CD4-positive, alpha-beta T cell treated with Interferon gamma for 1 hour (primary cell): ENCODE measurements around the gene MAMDC2.
"Not testable (repeated sequence)": the region's sequence is repeated elsewhere in the genome, so short reads cannot be mapped to it uniquely, and the experiment has no call there.

ENCODE experiments used
- DNase-seq: peaks from one replicate; pipeline ENCODE4 v3.0.0-alpha.2; 2020

Gene MAMDC2

DNA sequence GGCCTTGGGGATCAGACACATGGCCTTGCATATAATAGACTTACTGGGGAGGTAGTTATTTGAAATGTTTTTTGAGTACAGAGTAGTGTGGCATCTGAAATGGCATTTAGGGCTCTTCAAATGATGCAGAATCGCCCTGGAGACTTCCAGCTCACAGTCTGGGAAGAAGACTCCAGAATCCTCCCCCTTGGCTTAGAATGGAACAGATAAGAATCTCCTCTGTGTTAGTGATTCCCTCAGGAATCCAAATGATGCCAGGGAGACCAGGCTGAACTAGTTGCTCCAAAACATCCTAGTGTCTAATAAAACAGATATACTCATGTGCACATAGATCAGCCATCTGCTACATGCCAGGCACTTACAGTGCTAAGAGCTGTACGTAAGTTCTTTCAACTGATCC, 176.6 kb downstream of the MAMDC2 start:
- no peak for DNase-seq

DNA sequence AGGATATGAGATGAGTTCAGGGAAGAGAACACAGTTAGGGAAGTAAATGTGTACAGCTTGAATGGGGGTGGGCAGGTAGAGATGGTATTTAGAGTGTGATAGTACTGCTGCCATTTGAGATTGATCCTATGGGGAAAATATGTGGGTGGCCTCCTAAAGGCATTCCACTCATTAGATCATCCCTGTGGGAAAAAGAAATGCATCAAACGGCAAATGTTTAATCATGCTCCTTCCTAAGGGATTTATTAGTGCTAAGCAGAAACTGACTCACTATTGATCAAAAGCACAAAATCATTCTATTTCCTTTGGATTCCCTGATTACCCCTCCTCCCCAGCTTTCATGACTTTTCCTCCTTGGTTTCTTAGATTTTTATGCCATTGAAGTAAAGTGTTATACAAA, 178.7 kb downstream of the MAMDC2 start:
- DNase-seq = no peak

DNA sequence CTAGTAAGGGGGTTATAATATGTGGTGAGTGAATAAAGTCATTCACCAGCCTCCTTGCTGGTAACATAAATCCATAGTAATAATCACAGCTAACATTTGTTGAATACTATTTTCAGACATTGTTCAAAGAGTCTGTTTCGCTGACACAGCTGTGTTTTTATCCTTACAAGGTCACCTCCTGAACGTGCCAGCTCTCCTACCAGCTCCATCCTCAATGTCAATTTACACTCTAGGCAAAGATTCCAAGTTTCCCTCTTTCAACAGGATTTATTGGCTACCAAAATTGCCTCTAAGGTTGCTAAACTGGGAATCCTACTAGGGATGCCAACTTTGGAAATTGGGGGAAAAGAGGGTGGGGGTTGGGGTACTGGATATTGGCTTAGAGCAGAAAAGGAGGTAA, 184.5 kb downstream of the MAMDC2 start:
- no peak for DNase-seq

DNA sequence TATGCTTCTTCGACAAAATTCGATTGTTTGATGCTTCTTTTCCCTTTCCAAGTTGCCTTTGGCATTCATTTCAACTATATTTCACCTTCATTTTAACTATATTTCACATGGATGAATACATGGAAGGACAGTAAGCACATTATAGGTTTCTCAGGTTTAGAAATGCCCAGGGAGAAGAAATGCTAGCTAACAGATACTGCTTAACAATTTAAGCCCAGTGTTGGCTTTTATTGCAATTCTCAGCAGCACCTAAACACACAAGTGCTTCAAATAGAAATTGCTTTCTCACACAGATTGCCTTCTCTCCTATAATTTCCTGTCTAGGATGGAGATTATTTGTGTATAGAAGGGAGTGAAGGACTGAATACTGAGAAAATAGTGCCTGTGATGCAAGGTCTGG, 185.0 kb downstream of the MAMDC2 start:
- no peak for DNase-seq

DNA sequence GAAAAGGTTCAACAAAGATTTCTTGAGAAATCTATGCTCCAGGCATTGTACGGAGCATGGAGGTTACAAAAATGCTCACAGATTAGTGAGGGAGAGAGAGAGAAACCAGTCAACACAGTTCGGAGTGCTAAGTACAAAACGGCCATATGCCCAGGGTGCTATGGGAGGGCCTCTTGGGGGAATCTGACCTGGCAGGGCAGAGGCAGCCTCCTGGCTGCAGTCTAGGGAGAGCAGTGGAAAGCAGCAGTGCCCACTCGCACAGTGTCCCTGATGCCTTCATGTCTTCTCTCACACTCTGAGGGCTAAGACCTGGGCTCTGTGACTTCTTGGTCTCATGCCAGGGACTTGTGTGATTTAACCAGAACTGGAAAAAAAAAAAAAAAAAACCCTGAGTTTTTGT, 185.4 kb downstream of the MAMDC2 start:
- DNase-seq = no peak

DNA sequence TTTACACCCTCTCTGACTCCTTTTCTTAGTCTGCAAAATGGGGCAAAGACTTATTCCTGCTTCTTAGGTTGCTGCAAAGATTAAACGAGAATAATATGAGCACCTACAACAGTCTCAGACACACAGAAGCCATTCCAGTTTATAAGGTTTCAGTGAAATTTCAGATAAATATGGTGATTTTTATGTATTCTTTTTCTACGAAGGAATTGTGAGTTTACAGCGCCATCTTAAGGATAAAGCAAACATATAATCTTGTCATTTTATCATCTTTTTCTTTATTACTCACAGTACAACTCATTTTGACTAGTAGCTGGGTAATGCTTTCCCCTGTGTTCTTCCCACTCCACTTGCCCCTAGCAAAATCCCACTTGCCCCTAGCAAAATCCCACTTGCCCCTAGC, 185.9 kb downstream of the MAMDC2 start:
- no peak for DNase-seq

DNA sequence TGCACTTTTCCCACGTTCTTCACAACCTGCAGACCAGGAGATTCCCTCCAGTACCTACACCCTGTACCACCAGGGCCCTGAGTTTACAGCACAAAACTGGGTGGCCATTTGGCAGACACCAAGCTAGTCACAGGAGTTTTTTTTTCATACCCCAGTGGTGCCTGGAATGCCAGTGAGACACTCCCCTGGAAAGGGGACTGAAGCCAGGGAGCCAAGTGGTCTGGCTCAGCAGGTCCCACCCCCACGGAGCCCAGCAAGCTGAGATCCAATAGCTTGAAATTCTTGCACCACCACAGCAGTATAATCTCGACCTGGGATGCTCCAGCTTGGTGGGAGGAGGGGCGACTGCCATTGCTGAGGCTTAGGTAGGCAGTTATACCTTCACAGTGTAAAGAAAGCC, 188.8 kb downstream of the MAMDC2 start:
- no peak for DNase-seq

DNA sequence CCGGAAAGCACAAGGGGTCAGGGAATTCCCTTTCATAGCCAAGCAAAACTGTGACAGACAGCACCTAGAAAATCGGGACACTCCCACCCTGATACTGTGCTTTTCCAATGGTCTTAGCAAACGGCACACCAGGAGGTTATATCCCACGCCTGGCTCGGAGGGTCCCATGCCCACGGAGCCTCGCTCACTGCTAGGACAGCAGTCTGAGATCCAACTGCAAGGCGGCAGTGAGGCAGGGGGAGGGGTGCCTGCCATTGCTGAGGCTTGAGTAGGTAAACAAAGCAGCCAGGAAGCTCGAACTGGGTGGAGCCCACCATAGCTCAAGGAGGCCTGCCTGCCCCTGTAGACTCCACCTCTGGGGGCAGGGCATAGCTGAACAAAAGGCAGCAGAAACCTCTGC, 190.6 kb downstream of the MAMDC2 start:
- not testable (repeated sequence) for DNase-seq

DNA sequence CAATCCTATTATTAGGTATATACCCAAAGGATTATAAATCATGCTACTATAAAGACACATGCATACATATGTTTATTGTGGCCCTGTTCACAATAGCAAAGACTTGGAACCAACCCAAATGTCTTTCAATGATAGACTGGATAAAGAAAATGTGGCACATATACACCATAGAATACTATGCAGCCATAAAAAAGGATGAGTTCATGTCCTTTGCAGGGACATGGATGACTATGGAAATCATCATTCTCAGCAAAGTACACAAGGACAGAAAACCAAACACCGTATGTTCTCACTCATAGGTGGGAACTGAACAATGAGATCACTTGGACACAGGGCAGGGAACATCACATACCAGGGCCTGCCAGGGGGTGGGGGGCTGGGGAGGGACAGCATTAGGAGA, 202.3 kb downstream of the MAMDC2 start:
- DNase-seq = not testable (repeated sequence)

DNA sequence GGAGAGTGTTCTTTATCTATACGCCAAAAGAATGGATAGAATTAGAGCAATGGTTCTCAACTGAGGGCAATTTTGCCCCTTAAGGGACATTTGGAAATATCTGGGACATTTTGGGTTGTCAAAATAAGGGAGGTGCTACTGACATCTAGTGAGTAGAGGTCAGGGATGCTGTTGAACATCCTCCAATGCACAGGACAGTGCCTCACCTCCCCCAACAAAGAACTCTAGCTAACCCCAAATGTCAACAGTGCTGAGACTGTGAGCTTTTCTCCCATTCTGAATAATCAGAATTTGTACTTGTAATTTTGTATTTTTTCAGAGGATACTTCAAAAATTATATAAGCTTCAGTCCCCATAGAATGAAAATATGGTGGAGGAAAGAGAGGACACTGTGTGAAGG, 206.6 kb downstream of the MAMDC2 start:
- DNase-seq = no peak

DNA sequence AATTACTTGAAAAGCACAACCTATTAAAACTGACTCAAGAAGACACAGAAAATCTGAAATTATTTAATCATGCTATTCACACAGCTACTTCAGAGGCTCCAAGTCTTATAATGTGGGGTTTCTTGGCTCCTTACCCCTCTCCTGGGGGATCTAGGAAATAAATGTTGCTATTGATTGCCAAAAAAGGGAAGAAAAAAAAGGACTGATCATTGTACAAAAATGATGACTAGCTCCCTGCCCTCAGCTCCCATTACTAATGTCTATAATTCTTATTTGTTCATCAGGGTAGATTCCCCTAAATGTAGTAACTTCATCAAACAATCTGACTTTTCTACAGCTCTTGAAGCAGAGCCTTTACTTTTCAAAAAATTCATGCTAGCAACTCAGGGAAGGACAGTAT, 211.8 kb downstream of the MAMDC2 start:
- DNase-seq = no peak

DNA sequence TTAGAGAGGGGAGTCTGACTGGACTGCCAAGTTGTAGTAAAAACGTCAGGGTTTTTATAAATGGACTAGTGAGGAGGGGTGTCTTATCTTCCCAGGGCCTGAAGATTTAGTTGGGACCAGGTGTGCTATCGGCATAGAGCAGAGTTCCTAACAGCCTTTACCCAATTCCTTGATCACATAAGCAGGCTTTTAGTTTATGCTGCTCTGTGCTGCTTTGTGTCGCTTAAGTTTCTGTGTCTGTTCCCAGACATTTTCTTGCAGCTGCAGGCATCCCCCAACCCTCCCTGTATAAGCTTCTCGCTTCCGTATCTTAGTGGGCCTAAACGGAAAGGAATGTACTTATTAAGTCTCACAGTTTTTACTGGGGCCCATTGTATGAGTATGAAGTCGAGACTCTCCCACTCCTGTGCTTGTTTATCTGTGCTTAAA, 212.5 kb downstream of the MAMDC2 start:
- DNase-seq = no peak

DNA sequence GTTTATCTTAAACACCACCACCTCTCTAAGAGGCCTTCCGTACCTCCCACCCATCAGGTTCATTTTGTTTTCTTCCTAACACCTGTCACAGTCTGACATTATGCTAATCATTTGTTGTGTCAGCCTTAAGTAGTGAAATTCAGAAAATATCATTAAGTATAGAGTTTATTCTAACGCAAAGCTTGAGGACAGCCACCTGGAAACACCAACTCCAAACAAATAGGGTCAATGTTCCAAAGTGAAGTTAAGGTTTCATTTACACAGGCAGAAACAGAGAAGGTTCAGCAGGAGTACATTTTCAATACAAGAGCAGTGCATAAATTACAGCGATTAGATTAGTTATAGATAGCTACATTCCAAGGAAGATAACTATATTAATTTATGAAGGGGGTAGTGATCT, 213.9 kb downstream of the MAMDC2 start:
- no peak for DNase-seq

DNA sequence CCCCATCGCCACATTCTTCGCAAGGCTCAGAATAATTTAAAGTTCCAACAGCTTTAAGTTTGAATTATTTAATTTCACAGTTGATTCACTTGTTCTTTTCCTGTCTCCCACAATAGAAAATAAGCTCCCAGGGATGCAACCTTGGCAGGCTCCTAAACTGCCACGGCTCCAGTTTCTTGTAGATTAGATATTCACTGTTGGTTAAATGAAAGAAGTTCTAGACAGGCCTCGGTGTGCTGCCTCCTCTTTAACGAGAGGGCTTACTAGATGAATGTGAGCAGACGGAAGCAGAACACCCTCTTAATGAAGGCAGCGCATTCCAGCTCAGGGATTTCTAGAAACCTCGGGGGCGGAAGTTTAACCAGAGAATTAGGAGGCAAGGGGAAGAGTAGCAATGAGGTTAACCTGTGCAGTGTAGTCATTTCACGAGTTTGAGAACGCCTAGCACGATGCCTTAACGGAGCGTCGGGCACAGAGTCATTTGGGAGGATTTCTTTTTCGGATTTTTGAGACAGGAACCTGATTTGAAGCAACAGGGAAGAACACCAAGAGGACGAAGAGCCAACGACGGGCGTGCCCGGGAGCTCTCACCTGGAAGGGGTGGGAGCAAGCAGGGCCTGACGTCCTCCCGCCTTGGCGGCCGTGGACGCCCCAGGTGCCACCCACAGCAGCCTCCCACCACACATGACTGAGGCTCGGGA, 214.5 kb downstream of the MAMDC2 start:
- DNase-seq = no peak

DNA sequence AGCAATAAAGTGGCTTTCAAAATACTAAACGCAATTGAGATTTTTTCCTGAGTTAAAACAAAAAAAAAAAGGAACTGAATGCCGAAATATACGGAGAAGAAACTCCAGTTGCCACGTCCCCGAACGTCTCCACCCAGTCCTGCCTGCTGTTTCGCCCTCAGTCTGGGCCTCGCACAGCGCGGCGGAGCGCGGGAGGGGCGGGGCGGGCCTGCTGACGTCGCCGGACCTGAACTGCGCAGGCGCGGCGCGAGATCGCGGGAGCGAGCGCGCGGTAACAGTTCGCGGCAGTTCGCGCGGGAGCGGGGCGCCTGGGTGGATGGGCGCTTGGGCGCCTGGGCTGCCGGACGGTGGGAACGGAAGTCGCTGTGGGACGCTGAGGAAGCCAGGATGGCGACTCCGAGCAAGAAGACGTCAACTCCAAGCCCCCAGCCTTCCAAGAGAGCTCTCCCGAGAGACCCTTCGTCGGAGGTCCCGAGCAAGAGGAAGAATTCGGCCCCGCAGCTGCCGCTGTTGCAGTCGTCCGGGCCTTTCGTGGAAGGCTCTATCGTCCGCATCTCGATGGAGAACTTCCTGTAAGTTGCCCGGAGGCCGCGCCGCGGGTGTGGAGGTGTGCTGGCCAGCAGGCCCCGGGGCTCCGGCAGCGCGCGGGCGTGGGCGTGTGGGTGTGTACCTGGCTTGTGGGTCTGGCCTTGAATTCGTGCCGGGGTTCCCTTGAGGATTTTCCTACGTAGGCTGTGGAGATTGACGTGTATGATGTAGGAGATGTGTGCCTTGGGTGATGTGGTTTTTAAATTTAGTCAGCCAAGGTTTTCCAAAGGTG, 215.3 kb downstream of the MAMDC2 start, which contains the start of gene SMC5:
SMC5 (plus strand) TSS at position 287 of the 820 bp plus-strand sequence; CDS start at position 388, 101 bp downstream.
- peak; percentile 91 for DNase-seq

DNA sequence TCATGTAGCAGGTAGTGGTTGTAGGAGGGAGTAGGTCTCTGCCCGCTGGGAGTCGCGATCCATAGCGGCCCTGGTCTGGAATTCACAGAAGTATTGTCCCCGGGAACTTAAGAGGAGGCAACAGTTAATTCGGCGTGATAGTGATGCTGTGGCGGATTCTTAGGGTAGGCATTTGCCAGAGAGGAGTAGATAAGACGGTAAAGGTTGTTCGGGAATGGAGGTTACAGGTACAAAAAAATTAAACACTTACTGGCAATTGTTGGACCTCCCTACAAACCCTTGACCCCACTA, 215.8 kb downstream of the MAMDC2 start:
- no peak for DNase-seq

DNA sequence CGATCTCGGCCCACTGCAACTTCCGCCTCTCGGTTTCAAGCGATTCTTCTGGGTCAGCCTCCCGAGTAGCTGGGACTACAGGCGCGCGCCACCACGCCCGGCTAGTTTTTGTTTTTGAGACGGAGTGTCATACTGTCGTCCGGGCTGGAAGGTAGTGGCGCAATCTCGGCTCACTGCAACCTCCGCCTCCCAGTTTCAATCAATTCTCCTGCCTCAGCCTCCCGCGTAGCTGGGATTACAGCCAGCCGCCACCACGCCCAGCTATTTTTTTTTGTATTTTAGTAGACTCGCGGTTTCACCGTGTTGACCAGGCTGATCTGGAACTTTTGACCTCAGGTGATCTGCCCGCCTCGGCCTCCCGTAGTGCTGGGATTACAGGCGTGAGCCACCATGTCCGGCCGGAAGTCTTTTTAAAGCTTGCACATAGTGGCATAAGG, 216.4 kb downstream of the MAMDC2 start:
- no peak for DNase-seq

DNA sequence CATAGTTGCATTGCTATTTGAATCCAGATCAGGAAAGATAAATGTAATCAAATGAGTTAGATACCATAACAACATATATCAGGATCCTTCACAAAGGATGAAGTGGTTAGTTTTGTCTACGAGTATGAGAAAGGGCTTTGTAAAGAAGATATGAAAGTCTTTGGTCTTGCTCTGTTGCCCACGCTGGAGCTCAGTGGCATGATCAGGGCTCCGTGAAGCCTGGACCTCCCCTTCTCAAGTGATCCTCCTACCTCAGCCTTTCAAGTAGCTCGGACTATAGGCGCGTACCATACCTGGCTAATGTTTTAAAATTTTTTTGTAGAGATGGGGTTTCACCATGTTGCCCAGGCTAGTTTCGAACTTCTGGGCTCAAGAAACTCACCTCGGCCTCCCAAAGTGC, 217.0 kb downstream of the MAMDC2 start:
- DNase-seq = no peak

DNA sequence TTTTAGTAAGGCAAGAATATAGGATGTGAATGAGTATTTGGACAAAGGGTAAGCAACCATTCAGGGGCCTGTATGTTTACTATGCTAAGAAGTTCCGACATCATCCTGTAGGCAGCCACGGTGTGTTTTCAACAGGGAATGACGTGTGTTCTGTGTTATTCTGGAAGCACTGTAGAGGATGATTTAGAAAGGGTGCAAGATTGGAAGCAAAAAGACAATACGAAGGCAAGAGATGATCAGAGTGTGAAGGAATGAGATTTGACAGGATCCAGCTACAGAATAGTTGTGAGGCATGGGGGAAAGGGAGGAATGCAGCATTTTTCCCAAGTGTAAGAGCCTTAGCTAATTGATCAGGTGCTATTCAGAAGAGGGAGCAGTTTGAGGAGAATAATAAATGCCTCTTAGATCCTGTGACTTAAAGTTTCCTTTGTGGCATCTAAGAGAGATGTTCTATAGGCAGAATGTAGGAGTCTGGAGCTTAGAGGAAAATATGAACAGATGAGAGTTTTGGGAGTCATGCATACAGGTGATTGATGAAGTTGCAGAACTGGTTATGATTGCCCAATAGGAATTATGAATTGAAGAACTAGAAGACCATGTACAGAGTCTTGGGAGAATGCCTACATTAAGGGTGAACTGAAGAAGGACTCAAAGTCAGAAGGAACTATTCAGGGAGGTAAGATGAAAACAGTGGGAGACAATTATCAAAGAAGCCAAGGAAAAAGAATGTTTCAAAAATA, 217.7 kb downstream of the MAMDC2 start:
- no peak for DNase-seq

DNA sequence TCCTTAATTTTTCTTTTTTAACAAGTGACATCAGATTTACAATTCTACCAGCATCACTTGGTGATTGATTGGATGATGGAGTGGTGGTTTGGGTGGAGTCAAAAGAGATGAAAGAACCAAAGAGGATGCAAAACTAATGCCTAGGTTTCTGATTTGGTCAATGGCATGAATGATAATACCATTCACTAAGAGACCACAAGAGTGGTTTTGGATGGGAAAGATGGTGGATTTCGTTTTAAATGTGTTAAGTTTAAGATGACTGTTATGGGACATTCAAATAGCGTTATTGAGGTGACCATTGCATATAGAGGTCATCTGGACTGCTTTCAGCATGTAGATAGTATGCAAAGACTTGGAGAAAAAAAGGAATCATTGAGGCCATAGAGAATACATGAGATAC, 218.7 kb downstream of the MAMDC2 start:
- no peak for DNase-seq

DNA sequence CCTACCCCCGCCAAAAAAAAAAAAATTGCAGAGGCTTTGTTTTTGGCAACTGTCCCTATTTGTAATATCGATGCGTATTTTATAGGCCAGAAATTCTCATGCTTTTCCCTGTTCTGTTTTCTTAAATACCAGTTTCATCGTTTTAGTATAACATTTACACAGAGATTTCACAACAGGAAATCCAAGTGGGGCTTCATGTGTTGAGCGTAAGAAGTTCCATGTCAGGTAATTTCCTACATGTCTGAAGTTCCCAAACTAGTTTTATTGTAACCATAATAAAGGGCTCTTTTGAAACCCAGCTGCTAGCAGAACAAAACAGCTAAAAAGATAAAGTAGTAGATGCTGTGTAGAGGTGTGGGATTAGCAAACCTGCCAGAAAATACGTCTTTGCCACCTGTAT, 219.3 kb downstream of the MAMDC2 start:
- no peak for DNase-seq

DNA sequence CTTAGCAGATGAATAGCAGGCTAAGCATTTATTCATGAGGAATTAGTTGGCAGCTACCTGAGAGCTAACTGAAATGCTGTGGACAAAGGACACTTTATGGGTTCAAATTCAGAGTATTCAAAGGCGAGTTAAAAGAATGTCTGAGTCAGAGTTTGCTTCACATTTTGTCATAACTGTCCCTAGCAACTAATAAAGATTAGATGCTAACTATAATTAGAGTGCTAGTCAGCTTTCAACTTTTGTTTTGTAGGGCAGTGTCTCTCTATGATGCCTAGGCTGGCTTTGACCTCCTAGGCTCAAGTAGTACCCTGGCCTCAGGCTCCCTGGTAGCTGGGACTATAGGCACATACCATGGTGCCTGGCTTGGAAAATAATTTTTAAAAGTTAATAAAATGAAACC, 219.8 kb downstream of the MAMDC2 start:
- DNase-seq = no peak
